PFSK-1 (cell line): Measurements from ENCODE around the gene RBM11.

Experiments used
- FOXP2 ChIP-seq: optimal IDR thresholded peaks from 2 replicates; pipeline ENCODE3; 2011; ENCODE audit warnings: borderline replicate concordance, control low read depth, inconsistent platforms; ENCODE audit not compliant: insufficient read depth; ENCODE audit errors: extremely low read length, extremely low read depth
- POLR2AphosphoS5 ChIP-seq: IDR thresholded peaks from 2 replicates; pipeline ENCODE4 v1.6.1; 2012; ENCODE audit warnings: low read depth, mild to moderate bottlenecking, control low read depth, low read length, moderate library complexity
- REST ChIP-seq, 2 experiments: IDR thresholded peaks; 2 replicates each; pipeline versions ENCODE4 v1.6.1 to v1.8.0; 2011 to 2012; ENCODE audit warnings: low read depth in 2 of 2, low read length in 2 of 2, control low read depth in 1 of 2, inconsistent platforms in 1 of 2, mild to moderate bottlenecking in 1 of 2, moderate library complexity in 1 of 2; ENCODE audit not compliant: insufficient read depth in 1 of 2
- SIN3A ChIP-seq: IDR thresholded peaks from 2 replicates; pipeline ENCODE4 v1.6.1; 2012; ENCODE audit warnings: mild to moderate bottlenecking, low read length, moderate library complexity, borderline replicate concordance; ENCODE audit not compliant: insufficient read depth
- TAF1 ChIP-seq: IDR thresholded peaks from 2 replicates; pipeline ENCODE4 v1.6.1; 2012; ENCODE audit warnings: low read length, control low read depth, borderline replicate concordance; ENCODE audit not compliant: insufficient read depth

RBM11 gene

GRCh38 chr21:14235101-14235500 is 19.1 kb downstream of the RBM11 start:
- TF ChIP-seq POLR2AphosphoS5 (no peak), REST (IDR thresholded peaks at IDR 0.05; ENCODE audit: insufficient read depth in 1 of 2, low read depth in 2 of 2, low read length in 2 of 2) (no peak), TAF1 (no peak), FOXP2 (no peak), SIN3A (no peak)

GRCh38 chr21:14236180-14236579 is 20.2 kb downstream of the RBM11 start:
- no peak for TF ChIP-seq FOXP2
- no peak for TF ChIP-seq REST (IDR thresholded peaks at IDR 0.05; ENCODE audit: insufficient read depth in 1 of 2, low read depth in 2 of 2, low read length in 2 of 2)
- no peak for TF ChIP-seq TAF1
- TF ChIP-seq SIN3A = no peak
- no peak for TF ChIP-seq POLR2AphosphoS5

DNA sequence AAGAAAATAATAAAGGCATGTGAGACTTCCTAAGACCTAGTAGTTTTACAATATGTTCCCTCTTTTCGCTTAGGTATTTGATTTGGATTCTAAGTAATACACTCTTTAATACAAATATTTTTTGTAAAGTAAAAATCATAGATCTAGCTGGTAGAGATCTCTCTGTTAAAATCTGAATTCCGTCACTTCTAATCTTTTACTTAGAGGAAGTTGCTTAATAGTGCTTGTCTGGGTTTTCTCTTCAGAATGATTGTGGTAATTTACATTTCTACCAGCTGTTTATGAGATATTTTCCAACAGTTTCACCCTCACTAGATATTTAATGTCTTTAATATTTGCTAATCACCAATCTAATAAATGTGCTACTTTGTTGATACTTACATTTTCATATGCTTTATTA is 23.3 kb downstream of the RBM11 start:
- TF ChIP-seq POLR2AphosphoS5 = no peak

DNA sequence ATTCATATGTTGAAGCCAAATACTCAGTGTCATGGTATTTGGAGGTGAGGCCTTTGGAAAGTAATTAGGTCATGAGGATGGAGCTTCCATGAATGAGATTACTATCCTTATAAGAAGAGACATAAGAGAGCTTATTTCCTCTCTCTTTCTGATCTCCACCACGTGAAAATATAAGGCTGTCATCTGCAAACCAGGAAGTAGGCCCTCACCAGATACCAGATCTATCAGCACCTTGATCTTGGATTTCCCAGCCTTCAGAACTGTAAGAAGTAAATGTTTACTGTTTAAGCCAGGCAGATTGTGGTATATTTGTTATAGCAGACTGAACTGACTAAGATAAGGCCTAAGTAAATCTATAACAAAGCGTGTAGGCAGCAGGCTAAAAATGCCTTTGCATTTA is 25.3 kb downstream of the RBM11 start:
- no peak for TF ChIP-seq FOXP2
- no peak for TF ChIP-seq REST (IDR thresholded peaks at IDR 0.05; ENCODE audit: insufficient read depth in 1 of 2, low read depth in 2 of 2, low read length in 2 of 2)
- TF ChIP-seq POLR2AphosphoS5 = no peak
- TF ChIP-seq TAF1 = no peak
- no peak for TF ChIP-seq SIN3A

DNA sequence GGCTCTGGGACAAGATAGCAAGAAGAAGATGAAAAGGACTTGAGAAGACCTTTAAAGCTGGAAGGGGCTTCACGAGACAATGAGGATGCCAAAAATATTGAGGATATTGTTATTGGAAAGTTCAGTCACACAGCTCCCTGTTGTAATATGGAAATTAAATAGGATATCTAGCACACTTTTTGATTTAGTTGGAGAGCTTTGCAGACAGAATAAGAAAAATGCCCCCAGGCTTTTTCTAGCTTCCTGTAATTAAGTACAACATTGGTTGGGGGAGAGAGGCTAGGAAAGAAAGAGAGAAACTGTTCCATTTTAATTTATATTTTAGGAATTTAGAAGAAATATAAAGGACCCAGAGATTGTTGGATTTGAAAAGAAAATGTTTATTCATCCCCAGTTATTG is 27.5 kb downstream of the RBM11 start:
- no peak for TF ChIP-seq SIN3A
- TF ChIP-seq FOXP2 = no peak
- TF ChIP-seq TAF1 = no peak
- TF ChIP-seq REST (IDR thresholded peaks at IDR 0.05; ENCODE audit: insufficient read depth in 1 of 2, low read depth in 2 of 2, low read length in 2 of 2) = no peak
- TF ChIP-seq POLR2AphosphoS5 = no peak

DNA sequence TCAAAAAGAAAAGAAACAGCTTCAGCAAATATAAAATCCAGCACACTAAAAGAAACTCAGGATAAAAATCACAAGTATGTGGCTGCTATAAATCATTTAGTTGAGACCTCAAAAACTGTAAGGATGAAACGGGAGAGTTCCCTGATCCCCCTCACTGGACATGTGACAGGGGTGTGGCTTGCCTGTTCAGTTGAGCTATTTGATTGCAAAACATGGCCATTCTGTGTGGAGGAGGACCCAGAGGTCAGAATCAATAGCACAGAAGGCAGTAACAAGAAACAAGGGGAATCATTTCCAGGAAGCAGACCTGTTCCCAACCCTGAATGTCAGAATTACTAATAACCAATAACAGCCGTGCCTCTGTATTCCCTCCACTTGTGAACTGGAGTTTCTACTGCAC is 27.9 kb downstream of the RBM11 start:
- TF ChIP-seq REST (IDR thresholded peaks at IDR 0.05; ENCODE audit: insufficient read depth in 1 of 2, low read depth in 2 of 2, low read length in 2 of 2) (no peak), SIN3A (no peak)
